ENCODE data around the gene NAE1.

The NAE1 gene

DNA sequence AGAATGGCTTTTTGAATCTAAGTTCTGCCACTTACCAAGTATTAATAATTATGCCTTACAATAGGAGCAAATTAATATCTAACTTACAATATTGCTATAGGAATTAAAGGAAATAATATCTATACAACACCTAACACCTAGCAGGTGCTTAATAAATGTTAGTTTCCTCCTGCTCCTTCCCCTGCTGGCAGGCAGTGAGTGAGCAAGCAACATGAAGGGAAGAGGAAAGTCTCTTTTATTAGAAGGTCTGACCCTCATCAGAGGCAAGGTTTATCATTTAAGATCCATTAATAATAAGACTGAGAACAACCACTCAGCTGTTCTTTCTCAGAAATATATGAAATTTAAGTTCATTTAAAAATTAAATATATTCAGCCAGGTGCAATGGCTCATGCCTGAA lies 72.7 kb downstream of the NAE1 start:
- TF ChIP-seq, protein P1, sequence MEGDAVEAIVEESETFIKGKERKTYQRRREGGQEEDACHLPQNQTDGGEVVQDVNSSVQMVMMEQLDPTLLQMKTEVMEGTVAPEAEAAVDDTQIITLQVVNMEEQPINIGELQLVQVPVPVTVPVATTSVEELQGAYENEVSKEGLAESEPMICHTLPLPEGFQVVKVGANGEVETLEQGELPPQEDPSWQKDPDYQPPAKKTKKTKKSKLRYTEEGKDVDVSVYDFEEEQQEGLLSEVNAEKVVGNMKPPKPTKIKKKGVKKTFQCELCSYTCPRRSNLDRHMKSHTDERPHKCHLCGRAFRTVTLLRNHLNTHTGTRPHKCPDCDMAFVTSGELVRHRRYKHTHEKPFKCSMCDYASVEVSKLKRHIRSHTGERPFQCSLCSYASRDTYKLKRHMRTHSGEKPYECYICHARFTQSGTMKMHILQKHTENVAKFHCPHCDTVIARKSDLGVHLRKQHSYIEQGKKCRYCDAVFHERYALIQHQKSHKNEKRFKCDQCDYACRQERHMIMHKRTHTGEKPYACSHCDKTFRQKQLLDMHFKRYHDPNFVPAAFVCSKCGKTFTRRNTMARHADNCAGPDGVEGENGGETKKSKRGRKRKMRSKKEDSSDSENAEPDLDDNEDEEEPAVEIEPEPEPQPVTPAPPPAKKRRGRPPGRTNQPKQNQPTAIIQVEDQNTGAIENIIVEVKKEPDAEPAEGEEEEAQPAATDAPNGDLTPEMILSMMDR (IDR thresholded peaks at IDR 0.05; ENCODE audit: low read depth, low read length): no peak
- in situ Hi-C loops (cut with HindIII; ENCODE audit: low sequenced_read_pairs): no loop called here
- no peak overlapping the region for H3K4me3 ChIP-seq (ENCODE audit: low read depth, low read length)
- DNase-seq (ENCODE audit: low read depth, low spot score): no peak

DNA sequence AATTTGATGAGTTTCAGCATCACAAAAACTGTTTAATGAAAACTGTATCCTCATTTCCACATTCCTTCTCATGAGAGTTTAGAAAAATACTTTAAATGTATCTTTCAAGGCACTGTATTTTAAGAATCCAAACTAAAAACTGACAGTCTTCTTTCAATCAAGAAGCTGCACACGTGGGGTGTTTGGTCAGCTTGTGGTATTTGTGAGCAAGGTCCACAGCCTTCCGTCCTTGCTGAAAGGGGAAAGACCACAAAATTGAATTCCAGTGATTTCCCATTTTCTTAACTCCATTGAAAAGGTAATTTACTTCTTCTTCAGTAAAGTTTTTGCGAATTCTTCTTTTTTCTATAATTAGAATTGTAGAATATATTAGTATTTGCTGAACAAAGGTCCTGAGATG lies 76.0 kb downstream of the NAE1 start:
- H3K4me3 ChIP-seq (ENCODE audit: low read depth, low read length): no peak overlapping the region
- in situ Hi-C loops (cut with HindIII; ENCODE audit: low sequenced_read_pairs): no loop called here
- TF ChIP-seq, protein P1 (IDR thresholded peaks at IDR 0.05; ENCODE audit: low read depth, low read length): no peak
- no peak for DNase-seq (ENCODE audit: low read depth, low spot score)

DNA sequence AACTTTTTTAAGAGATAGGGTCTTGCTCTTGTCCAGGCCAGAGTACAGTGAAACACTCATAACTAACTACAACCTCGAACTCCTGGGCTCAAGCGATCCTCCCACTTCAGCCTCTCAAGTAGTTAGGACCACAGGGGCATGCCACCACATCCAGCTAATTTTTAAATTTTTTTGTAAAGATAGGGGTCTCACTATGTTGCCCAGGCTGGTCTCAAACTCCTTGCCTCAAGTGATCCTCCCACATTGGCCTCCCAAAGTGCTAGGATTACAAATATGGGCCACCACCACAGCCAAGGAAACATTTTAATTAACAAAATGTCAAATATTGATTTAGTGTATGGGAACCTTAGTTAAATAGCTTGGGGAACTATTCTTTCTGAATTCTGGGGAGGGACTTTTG lies 76.6 kb downstream of the NAE1 start:
- H3K4me3 ChIP-seq (ENCODE audit: low read depth, low read length): no peak overlapping the region
- TF ChIP-seq, protein P1 (IDR thresholded peaks at IDR 0.05; ENCODE audit: low read depth, low read length): no peak
- no peak for DNase-seq (ENCODE audit: low read depth, low spot score)
- in situ Hi-C loops (cut with HindIII; ENCODE audit: low sequenced_read_pairs): no loop called here

DNA sequence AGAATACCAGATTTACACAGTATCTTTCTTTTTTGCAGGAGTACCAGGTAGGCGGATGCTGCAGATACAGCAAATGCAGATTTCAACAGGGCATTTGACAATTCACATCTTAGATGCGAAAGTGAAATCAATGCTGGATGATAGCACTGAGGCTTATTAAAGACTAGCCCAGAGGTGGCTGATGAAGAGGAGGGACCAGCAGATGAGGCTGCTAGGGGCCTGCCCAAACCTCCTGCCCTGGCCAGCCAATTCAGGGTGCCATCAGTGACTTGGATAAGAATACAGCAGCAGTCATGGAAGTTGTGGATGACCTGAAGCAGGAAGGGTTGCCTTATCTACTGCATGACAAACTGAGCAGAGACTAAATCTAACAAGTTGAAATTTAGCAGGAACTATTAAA lies 77.8 kb downstream of the NAE1 start:
- in situ Hi-C loops (cut with HindIII; ENCODE audit: low sequenced_read_pairs): no loop called here
- TF ChIP-seq, protein P1 (IDR thresholded peaks at IDR 0.05; ENCODE audit: low read depth, low read length): no peak
- no peak for DNase-seq (ENCODE audit: low read depth, low spot score)
- H3K4me3 ChIP-seq (ENCODE audit: low read depth, low read length): no peak overlapping the region
